GM12801 (cell line): ENCODE data around the gene PIP5KL1.

Experiments used
- TF ChIP-seq, protein P1 (sequence below): IDR thresholded peaks from one replicate; pipeline ENCODE4 v1.5.1; 2011; ENCODE audit warnings: control low read depth; ENCODE audit not compliant: insufficient read length; ENCODE audit errors: extremely low read depth

The PIP5KL1 gene

GRCh38 chr9:127959841-127960409 lies 29.3 kb upstream of the PIP5KL1 start:
- TF ChIP-seq, protein P1, sequence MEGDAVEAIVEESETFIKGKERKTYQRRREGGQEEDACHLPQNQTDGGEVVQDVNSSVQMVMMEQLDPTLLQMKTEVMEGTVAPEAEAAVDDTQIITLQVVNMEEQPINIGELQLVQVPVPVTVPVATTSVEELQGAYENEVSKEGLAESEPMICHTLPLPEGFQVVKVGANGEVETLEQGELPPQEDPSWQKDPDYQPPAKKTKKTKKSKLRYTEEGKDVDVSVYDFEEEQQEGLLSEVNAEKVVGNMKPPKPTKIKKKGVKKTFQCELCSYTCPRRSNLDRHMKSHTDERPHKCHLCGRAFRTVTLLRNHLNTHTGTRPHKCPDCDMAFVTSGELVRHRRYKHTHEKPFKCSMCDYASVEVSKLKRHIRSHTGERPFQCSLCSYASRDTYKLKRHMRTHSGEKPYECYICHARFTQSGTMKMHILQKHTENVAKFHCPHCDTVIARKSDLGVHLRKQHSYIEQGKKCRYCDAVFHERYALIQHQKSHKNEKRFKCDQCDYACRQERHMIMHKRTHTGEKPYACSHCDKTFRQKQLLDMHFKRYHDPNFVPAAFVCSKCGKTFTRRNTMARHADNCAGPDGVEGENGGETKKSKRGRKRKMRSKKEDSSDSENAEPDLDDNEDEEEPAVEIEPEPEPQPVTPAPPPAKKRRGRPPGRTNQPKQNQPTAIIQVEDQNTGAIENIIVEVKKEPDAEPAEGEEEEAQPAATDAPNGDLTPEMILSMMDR, result no peak

- TF ChIP-seq, protein P1, result no peak
These were observed 28.8 kb upstream of the PIP5KL1 start for GRCh38 chr9:127959398-127959797.

DNA sequence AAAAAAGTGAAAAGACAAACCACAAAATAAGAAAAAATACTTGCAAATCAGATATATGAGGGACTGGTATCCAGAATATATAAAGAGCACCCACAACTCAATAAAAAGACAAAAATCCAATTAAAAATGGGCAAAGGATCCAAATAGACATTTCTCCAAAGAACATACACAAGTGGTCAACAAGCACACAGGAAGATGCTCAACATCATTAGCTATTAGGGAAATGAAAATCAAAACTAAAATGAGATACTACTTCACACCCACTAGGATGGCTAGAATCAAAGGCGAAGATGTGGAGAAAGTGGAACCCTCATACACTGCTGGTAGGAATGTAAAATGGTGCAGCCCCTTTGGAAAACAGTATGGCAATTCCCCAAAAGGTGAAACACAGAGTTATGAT lies 28.2 kb upstream of the PIP5KL1 start:
- TF ChIP-seq, protein P1, result no peak

DNA sequence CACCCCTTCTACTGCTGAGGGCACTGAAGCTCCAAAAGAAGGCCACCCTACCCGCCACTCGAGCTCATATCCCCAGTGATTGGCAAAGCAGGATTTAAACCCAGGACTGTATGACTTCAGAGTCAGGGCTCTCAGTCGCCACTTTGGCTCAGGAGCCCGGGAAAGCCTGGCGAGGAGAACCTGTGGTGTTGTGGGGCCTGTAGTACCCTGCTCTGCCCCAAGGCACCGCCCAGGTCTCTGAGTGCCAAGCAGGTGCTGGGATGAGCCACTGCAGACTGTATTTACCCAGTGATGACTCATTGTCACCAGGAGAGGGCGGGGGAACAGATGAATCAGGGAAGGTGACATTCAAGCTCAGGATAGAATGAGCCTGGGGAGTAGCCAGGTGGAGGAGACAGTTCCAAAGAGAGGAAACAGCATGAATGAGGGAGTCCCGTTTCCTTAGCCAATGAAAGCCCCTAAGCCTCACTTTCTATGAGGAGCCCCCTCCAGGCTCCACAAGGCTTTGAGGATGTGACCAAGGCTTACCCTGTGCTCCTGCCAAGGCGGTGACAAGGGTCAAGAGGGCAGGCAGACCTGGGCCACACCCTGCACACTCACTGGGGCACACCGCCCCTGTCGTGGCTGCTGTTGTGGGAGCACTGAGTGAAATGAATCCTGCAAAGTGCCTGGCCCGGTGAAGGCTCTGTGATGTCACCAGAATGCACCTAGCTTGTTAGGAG lies 24.9 kb upstream of the PIP5KL1 start:
- TF ChIP-seq, protein P1, result no peak

- TF ChIP-seq, protein P1, result no peak
These were observed 24.3 kb upstream of the PIP5KL1 start for GRCh38 chr9:127954831-127955293.

- TF ChIP-seq, protein P1, result no peak
These were observed 23.4 kb upstream of the PIP5KL1 start for GRCh38 chr9:127953768-127954505.

GRCh38 chr9:127953154-127953553 lies 22.6 kb upstream of the PIP5KL1 start:
- TF ChIP-seq, protein P1, result no peak
